NB4 (cell line): Measurements from ENCODE around the gene EBF3.

Experiments used
- POLR2A ChIP-seq: IDR thresholded peaks from 2 replicates; pipeline ENCODE4 v1.6.1; 2011; ENCODE audit warnings: mild to moderate bottlenecking; ENCODE audit not compliant: insufficient read length; ENCODE audit errors: extremely low read depth
- TF ChIP-seq, protein P1 (sequence below): IDR thresholded peaks from one replicate; pipeline ENCODE4 v1.5.1; 2012; ENCODE audit warnings: low read depth, low read length

DNA sequence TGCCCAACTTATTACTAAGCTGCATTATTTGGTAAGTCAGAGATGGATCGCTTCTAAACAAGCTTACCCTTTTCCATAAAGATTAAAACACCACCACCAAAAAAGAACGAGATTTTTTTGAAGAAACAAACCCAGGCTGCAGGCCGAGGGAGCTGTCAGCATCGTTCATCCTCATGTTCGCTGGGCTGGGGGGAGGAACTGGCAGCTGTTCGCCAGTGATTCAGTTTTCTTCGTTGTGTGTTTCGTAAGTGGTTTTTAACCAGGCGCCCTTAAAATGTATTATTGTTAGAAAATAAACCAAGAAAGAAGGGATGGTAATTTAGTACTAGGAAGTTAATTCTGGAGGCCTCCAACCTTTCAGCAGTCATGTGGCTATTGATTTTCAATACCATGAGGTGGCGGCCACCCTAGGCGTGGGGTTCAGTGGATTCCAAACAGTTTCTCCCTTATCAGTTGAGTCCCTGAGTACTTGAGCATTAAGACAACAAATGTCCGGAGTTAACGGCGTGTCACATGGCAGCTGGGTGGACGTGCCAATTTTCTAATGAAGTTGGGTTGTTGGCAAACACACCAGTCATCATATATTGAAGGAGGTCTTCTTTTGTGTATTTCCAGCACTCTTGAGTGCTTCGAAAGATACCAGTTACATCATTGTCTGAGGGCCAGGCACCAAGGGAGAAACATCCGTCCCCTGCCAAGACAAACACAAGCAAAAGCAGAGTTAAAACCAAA, 173.2 kb downstream of the EBF3 start:
- no peak for TF ChIP-seq POLR2A
- TF ChIP-seq, protein P1, sequence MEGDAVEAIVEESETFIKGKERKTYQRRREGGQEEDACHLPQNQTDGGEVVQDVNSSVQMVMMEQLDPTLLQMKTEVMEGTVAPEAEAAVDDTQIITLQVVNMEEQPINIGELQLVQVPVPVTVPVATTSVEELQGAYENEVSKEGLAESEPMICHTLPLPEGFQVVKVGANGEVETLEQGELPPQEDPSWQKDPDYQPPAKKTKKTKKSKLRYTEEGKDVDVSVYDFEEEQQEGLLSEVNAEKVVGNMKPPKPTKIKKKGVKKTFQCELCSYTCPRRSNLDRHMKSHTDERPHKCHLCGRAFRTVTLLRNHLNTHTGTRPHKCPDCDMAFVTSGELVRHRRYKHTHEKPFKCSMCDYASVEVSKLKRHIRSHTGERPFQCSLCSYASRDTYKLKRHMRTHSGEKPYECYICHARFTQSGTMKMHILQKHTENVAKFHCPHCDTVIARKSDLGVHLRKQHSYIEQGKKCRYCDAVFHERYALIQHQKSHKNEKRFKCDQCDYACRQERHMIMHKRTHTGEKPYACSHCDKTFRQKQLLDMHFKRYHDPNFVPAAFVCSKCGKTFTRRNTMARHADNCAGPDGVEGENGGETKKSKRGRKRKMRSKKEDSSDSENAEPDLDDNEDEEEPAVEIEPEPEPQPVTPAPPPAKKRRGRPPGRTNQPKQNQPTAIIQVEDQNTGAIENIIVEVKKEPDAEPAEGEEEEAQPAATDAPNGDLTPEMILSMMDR = no peak
